Karpas-422 (cell line): ENCODE results near the gene INTS2. TPM values are rescaled to one million over a fixed set of nuclear protein-coding genes. Genes with fewer than 3 reads are reported as not detected.
"Not testable (repeated sequence)": the region's sequence is repeated elsewhere in the genome, so short reads cannot be mapped to it uniquely, and the experiment has no call there.

Experiments used
- DNase-seq: peaks from one replicate; pipeline ENCODE4 v3.0.0-alpha.2; 2015
- H2AFZ ChIP-seq: fragments of 200-600 bp; sonication (generic); 2 replicates; pipeline ENCODE4 v1.6.1; 2014; ENCODE audit warnings: antibody characterized with exemption, low read length, mixed read lengths
- H3K27ac ChIP-seq: fragments of 200-600 bp; sonication (generic); 2 replicates; pipeline ENCODE4 v1.5.1; 2014; ENCODE audit warnings: mild to moderate bottlenecking, low read length, moderate library complexity
- H3K27me3 ChIP-seq: fragments of 200-600 bp; sonication (generic); 2 replicates; pipeline ENCODE4 v1.6.1; 2014; ENCODE audit warnings: low read length, mixed read lengths
- H3K36me3 ChIP-seq: fragments of 200-600 bp; sonication (generic); 2 replicates; pipeline ENCODE4 v1.6.1; 2014; ENCODE audit warnings: low read length, mixed read lengths; ENCODE audit not compliant: insufficient read depth
- H3K4me1 ChIP-seq: fragments of 200-600 bp; sonication (generic); 2 replicates; pipeline ENCODE4 v1.6.1; 2014; ENCODE audit warnings: mild to moderate bottlenecking, low read length, mixed read lengths
- H3K4me2 ChIP-seq: fragments of 200-600 bp; sonication (generic); 2 replicates; pipeline ENCODE4 v1.6.1; 2014; ENCODE audit warnings: low read length, low read depth, mild to moderate bottlenecking; ENCODE audit not compliant: poor library complexity, severe bottlenecking
- H3K4me3 ChIP-seq: fragments of 200-600 bp; sonication (generic); 2 replicates; pipeline ENCODE4 v1.5.1; 2014; ENCODE audit warnings: mild to moderate bottlenecking, antibody characterized with exemption, low read length, mixed read lengths
- H3K79me2 ChIP-seq: fragments of 200-600 bp; sonication (generic); 2 replicates; pipeline ENCODE4 v1.6.1; 2014; ENCODE audit warnings: mild to moderate bottlenecking, low read length, mixed read lengths
- H3K9ac ChIP-seq: fragments of 200-600 bp; sonication (generic); 2 replicates; pipeline ENCODE4 v1.6.0; 2014; ENCODE audit warnings: low read length
- H3K9me2 ChIP-seq: fragments of 200-600 bp; sonication (generic), shearing (Covaris generic); replicated peaks from 2 replicates; pipeline ENCODE4 v1.6.0; 2014; ENCODE audit warnings: mild to moderate bottlenecking, low read length, moderate library complexity; ENCODE audit not compliant: insufficient read depth
- H3K9me3 ChIP-seq: fragments of 300-700, 200-600 bp; sonication (generic); 2 replicates; pipeline ENCODE4 v1.6.1; 2014; ENCODE audit warnings: low read length, mixed read lengths
- H4K20me1 ChIP-seq: fragments of 200-600 bp; sonication (generic); 2 replicates; pipeline ENCODE4 v1.6.1; 2014; ENCODE audit warnings: mild to moderate bottlenecking, antibody characterized with exemption, low read length, low read depth; ENCODE audit not compliant: insufficient read depth
- total RNA-seq: library from RNA; depleted of rRNA; stranded (reverse); fragments of >200 nt; shearing (Covaris generic); gene quantifications from 2 replicates; pipeline ENCODE4 v1.2.3, GENCODE V29; 2014; ENCODE audit warnings: low replicate concordance

INTS2 gene
- total RNA-seq, 1 experiment from 2014 or later: 34.7 TPM

GRCh38 chr17:61908292-61909037 lies 19.3 kb downstream of the INTS2 start:
- no peaks in the 10 kb centered on the region for H4K20me1 ChIP-seq
- no peaks in the 10 kb centered on the region for H3K27me3 ChIP-seq
- H3K9me2 ChIP-seq: no peaks in the 10 kb centered on the region
- no peak overlapping the region for H3K9ac ChIP-seq
- DNase-seq: no peak
- H3K9me3 ChIP-seq: no peaks in the 10 kb centered on the region
- peaks cover 56% of the 10 kb centered on the region for H3K36me3 ChIP-seq
- no peak overlapping the region for H2AFZ ChIP-seq
- no peak overlapping the region for H3K4me2 ChIP-seq
- H3K27ac ChIP-seq: no peak overlapping the region
- peaks cover 14% of the 10 kb centered on the region for H3K79me2 ChIP-seq
- peaks cover 2% of the 10 kb centered on the region for H3K4me1 ChIP-seq
- H3K4me3 ChIP-seq: no peak overlapping the region

GRCh38 chr17:61907361-61907760 lies 20.4 kb downstream of the INTS2 start:
- no peaks in the 10 kb centered on the region for H4K20me1 ChIP-seq
- H3K27ac ChIP-seq: no peak overlapping the region
- no peak overlapping the region for H3K4me3 ChIP-seq
- no peak overlapping the region for H3K9ac ChIP-seq
- H3K9me3 ChIP-seq: no peaks in the 10 kb centered on the region
- H3K79me2 ChIP-seq: peaks cover 8% of the 10 kb centered on the region
- H3K36me3 ChIP-seq: peaks cover 61% of the 10 kb centered on the region
- DNase-seq: no peak
- no peaks in the 10 kb centered on the region for H3K9me2 ChIP-seq
- H2AFZ ChIP-seq: no peak overlapping the region
- H3K27me3 ChIP-seq: no peaks in the 10 kb centered on the region
- H3K4me2 ChIP-seq: no peak overlapping the region
- H3K4me1 ChIP-seq: no peaks in the 10 kb centered on the region

GRCh38 chr17:61904094-61904710 lies 23.6 kb downstream of the INTS2 start:
- Histone ChIP-seq H3K9ac (no peak overlapping the region), H3K4me1 (no peaks in the 10 kb centered on the region), H3K27ac (no peak overlapping the region), H3K36me3 (peaks cover 51% of the 10 kb centered on the region), H3K9me2 (no peaks in the 10 kb centered on the region), H3K4me3 (no peak overlapping the region), H3K79me2 (no peaks in the 10 kb centered on the region; the same call in 1 of the 2 replicates), H4K20me1 (no peaks in the 10 kb centered on the region), H2AFZ (no peak overlapping the region), H3K9me3 (no peaks in the 10 kb centered on the region), H3K4me2 (no peak overlapping the region), H3K27me3 (no peaks in the 10 kb centered on the region)
- no peak for DNase-seq

DNA sequence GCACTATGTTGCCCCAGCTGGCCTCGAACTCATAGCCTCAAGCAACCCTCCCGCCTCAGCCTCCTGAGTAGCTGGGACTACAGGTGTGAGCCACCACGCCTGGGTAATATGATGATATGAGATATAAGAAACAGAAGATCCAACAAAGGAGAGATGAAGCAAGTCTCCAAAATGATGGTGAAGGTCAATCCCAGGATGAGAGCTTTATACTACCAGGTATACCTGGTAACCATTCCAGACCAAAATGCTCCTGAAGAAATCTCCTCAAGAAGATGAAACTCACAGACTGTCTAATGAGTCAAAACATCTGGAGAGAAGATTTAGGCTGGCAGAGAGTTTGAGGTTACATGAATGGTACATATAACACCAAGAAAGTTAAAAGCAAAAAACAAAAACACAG lies 24.5 kb downstream of the INTS2 start:
- H3K36me3 ChIP-seq: peaks cover 49% of the 10 kb centered on the region
- H4K20me1 ChIP-seq: no peaks in the 10 kb centered on the region
- no peak for DNase-seq
- no peaks in the 10 kb centered on the region for H3K9me3 ChIP-seq
- H3K27me3 ChIP-seq: no peaks in the 10 kb centered on the region
- H3K4me3 ChIP-seq: no peak overlapping the region
- no peak overlapping the region for H2AFZ ChIP-seq
- no peak overlapping the region for H3K9ac ChIP-seq
- 0 out of 2 replicates have a peak, but pooled peaks cover 5% of the 10 kb centered on the region for H3K79me2 ChIP-seq
- H3K27ac ChIP-seq: no peak overlapping the region
- H3K4me1 ChIP-seq: no peaks in the 10 kb centered on the region
- no peak overlapping the region for H3K4me2 ChIP-seq
- H3K9me2 ChIP-seq: no peaks in the 10 kb centered on the region

GRCh38 chr17:61897548-61898180 lies 30.1 kb downstream of the INTS2 start:
- H3K4me1 ChIP-seq: no peaks in the 10 kb centered on the region
- H3K27ac ChIP-seq: no peak overlapping the region
- peaks cover 40% of the 10 kb centered on the region; the same call in 1 of the 2 replicates for H3K36me3 ChIP-seq
- H3K9ac ChIP-seq: no peak overlapping the region
- no peaks in the 10 kb centered on the region for H3K9me3 ChIP-seq
- H3K79me2 ChIP-seq: 0 out of 2 replicates have a peak, but pooled peaks cover 6% of the 10 kb centered on the region
- H3K4me3 ChIP-seq: no peak overlapping the region
- no peaks in the 10 kb centered on the region for H4K20me1 ChIP-seq
- no peak for DNase-seq
- H3K4me2 ChIP-seq: no peak overlapping the region
- no peak overlapping the region for H2AFZ ChIP-seq
- H3K27me3 ChIP-seq: no peaks in the 10 kb centered on the region
- H3K9me2 ChIP-seq: no peaks in the 10 kb centered on the region

DNA sequence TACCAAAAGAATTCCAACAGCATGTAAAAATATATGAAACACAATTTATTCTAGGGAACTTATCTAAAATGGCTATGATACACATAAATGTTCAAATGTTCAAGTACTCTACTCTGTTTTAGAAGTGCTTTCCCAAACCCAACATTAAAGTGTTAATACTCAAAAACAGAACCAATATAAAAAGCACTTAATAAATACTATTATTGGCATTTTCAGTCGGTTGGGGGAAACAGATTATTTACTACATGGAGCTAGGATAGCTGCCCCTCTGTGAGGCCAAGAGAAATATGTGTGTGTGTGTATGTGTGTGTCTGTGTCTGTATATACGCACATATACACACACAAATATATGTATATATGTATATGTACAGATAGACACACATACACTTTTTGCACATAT lies 32.4 kb downstream of the INTS2 start:
- Histone ChIP-seq H4K20me1 (no peaks in the 10 kb centered on the region), H3K9me3 (no peaks in the 10 kb centered on the region), H3K4me1 (no peaks in the 10 kb centered on the region), H3K27ac (no peak overlapping the region), H3K4me2 (no peak overlapping the region), H3K36me3 (peaks cover 37% of the 10 kb centered on the region; the same call in 1 of the 2 replicates), H2AFZ (no peak overlapping the region), H3K79me2 (0 out of 2 replicates have a peak, but pooled peaks cover 6% of the 10 kb centered on the region), H3K9ac (no peak overlapping the region), H3K4me3 (no peak overlapping the region), H3K27me3 (no peaks in the 10 kb centered on the region), H3K9me2 (no peaks in the 10 kb centered on the region)
- no peak for DNase-seq

DNA sequence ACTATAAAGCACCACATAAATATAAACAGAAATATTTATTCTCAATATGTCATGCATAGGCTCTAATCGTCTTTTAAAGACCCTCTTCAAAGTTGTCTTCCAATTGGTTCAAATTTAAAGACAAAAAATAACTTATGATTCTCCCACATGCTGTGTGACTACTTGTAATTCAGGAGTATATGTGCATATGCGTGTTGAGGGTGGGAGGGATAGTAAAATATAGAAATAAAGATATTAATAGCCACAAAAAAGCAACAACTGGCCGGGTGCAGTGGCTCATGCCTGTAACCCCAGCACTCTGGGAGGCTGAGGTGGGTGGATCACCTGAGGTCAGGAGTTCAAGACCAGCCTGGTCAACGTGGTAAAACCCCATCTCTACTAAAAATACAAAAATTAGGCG lies 33.5 kb downstream of the INTS2 start:
- H4K20me1 ChIP-seq, H3K4me1 ChIP-seq, H3K27me3 ChIP-seq, H3K27ac ChIP-seq, H3K79me2 ChIP-seq, H2AFZ ChIP-seq, H3K4me2 ChIP-seq, DNase-seq, H3K4me3 ChIP-seq, H3K9me3 ChIP-seq, H3K9me2 ChIP-seq, H3K9ac ChIP-seq: not testable (repeated sequence)
- H3K36me3 ChIP-seq: peaks cover 34% of the 10 kb centered on the region; the same call in 1 of the 2 replicates

GRCh38 chr17:61887733-61888132 lies 40.0 kb downstream of the INTS2 start:
- not testable (repeated sequence) for DNase-seq, H3K27ac ChIP-seq, H3K9ac ChIP-seq, H2AFZ ChIP-seq, H3K27me3 ChIP-seq, H4K20me1 ChIP-seq, H3K79me2 ChIP-seq, H3K4me1 ChIP-seq, H3K9me3 ChIP-seq, H3K9me2 ChIP-seq, H3K4me3 ChIP-seq, H3K4me2 ChIP-seq
- H3K36me3 ChIP-seq: peaks cover 25% of the 10 kb centered on the region
